HG02981 (cell line): ENCODE measurements around the gene PIGR.

Experiments
- ATAC-seq: cut with Tn5 transposase; IDR thresholded peaks from one replicate; pipeline ENCODE4 v1.9.1; 2021; ENCODE audit warnings: mild to moderate bottlenecking, moderate library complexity; ENCODE audit not compliant: unreplicated experiment

The PIGR gene

DNA sequence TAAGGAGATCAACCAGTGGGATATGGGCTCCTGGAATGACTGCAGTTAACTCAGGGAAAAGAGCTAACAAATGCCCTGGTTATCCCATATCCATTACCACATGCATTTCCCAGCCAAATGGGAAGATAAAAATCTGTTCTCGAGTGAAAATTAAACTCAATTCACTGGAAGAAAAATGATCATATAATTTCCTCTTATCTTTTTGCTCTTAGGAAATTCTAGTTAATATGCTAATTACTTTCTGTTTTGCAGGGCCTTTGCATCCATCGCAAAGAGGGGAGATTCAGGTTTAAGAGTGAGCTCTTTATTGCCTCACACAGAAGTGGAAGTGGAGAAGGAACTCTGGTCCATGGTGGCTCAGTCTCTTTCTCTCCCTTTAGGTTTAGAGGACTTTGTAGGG lies 52.9 kb downstream of the PIGR start:
- no peak for ATAC-seq

- no peak for ATAC-seq
Observed at GRCh38 chr1:206892351-206892984, 53.8 kb downstream of the PIGR start.

GRCh38 chr1:206891412-206891811 lies 54.9 kb downstream of the PIGR start:
- no peak for ATAC-seq

DNA sequence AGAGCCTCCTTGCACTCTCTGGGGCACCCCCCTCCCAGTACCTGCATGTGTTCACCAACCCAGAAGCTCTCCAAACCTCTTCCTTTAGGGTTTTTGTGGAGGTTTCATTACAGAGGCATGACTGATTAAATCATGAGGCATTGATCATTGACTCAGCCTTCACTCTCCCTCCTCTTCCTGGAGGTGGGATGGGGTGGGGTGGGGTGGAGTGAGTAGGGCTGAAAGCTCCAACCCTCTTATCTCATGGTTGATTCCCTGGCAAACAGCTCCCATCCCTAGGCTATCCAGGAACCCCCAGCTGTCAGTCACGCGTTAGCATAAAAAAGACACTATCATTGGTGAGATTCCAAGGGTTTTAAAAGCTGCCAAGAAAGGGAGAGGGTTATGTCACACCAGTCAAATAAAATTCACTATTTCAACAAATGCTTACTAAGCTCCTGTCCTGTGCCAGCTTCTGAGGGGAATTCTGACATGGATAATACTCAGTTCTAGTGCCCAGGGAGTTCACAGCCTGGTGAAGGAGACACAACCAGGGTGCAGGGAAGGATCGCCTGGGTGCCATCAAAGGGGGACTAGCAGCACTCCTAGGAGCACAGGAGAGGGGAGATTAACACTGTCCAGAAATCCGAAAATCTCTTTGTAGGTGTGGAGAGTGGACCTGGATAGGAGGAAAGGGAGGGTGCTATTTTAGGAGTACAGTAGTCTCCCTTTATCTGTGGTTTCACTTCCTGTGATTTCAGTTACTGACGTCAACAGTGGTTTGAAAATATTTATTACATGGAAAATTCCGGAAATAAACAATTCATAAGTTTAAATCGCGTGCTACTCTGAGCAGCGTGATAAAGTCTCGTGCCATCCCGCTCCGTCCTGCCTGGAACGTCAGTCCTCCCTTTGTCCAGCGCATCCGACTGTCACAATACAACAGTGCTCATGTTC lies 55.9 kb downstream of the PIGR start:
- ATAC-seq: no peak

DNA sequence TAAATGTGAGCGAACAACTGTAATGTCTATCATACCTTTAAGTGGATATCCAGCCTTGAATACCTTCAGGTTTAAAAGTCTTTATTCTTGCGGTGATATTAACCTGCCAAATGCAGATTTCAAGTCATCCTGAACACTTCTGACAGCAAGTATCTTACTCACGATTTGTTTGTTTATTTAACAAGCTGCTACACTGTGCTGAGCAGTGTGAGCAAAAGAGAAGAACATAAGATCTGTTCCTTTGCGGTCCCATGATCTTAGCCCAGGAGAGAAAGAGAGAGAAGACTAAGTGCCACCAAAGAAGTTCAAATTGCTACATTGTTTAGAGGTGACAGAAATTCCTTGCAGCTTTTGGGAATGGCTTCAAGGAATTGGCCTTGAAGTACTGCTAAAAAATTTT lies 58.6 kb downstream of the PIGR start:
- ATAC-seq: no peak

DNA sequence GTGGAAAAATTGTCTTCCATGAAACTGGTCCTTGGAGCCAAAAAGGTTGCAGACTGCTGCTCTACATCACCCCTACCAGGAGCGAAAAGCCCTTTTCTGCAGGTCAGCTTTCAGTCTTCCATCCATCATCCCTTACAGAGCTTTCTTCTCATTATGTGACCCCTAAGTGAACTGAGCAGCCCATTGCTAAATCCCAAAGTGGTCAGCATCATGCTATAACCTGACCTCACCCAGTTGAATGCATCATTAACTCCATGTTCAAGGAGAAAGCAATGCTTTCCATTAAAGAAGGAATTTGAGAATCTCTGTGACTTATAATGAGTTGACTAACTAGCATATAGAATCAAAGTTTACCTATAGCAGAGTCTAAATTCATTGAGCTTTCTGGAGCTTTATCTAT lies 59.4 kb downstream of the PIGR start:
- ATAC-seq: no peak

GRCh38 chr1:206885341-206886060 lies 60.8 kb downstream of the PIGR start:
- ATAC-seq: no peak

GRCh38 chr1:206883876-206884275 lies 62.4 kb downstream of the PIGR start:
- no peak for ATAC-seq

DNA sequence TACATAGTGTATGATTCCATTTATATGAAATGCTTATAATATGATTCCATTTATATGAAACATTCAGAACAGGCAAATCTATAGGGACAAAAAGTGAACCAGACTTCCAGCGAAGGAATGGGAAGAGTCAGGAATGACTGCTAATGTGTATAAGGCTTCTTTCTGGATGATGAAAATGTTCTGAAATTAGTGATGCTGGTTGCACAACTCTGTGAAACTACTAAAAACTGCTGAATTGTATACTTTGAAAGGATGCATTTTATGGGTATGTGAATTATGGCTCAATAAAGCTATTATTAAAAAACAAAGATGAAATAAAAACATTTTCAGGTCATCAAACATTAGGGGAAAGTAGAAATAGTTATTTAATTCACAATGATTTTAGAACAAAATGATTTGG lies 63.1 kb downstream of the PIGR start:
- ATAC-seq: no peak

DNA sequence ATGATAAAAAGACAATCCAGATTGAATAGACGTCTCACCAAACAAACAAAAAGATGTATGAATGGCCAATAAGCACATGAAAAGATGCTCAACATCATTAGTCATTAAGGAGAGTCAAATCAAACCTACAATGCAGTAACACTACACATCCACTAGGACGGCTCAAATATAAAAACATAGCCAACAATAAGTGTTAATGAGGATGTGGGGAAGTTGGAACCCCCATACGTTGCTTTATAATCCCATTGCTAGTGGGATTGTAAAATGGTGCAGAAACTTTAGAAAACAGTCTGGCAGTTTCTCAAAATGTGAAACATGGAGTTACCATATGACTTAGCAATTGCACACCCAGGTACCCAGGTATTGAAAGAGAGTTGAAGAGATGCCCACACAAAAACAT lies 63.7 kb downstream of the PIGR start:
- ATAC-seq: no peak

GRCh38 chr1:206880314-206880713 lies 66.0 kb downstream of the PIGR start:
- no peak for ATAC-seq
